ENCODE results near the gene MCMBP.

DNA sequence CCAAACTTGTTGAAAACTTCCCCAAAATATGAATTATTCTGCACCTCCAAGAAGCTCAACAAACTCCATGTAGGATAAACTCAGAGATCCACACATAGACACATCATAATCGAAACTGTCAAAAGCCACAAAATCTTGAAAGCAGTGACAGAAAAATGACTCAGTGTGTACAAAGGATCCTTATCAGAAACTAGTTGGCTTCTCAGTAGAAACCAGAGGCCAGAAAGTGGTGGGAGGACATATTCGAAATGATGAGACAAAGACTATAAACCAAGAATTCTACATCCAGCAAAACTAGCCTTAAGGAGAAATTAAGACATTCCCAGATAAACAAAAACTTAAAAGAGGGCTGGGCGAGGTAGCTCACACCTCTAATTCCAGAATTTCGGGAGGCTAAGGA, 38.5 kb downstream of the MCMBP start:
- TF ChIP-seq CTCF (IDR thresholded peaks at IDR 0.05), result no peak
- TF ChIP-seq EZH2 (IDR thresholded peaks at IDR 0.05; ENCODE audit: borderline replicate concordance, insufficient read depth, low read depth, low read length, poor library complexity, severe bottlenecking), result no peak

All from B cell (primary cell).